ENCODE measurements around the gene DET1.
"Not testable (repeated sequence)": the region's sequence is repeated elsewhere in the genome, so short reads cannot be mapped to it uniquely, and the experiment has no call there.

The DET1 gene

GRCh38 chr15:88540350-88540749 lies 6.1 kb downstream of the DET1 start:
- not testable (repeated sequence) for ATAC-seq

GRCh38 chr15:88539441-88539840 lies 7.0 kb downstream of the DET1 start:
- ATAC-seq, result no peak

DNA sequence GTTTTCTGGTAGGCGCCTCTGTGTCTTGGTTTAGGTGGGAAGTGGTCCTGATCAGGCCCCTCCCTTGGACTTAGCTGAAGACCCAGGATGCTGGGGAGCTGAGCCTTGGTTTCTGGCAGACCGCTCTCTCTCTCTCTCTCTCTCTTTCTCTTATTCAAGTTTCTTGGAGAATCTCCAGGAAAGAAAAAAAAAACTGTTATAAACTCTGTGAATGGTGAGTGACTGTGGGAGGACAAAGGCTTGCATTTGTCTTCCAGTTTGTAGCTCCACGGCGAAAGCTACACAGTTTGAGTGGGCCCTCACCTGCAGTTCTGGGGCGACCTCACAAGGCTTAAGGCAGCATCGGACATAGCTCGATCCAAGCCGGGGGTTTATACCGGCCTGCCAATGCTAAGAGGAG lies 7.5 kb downstream of the DET1 start:
- no peak for ATAC-seq

DNA sequence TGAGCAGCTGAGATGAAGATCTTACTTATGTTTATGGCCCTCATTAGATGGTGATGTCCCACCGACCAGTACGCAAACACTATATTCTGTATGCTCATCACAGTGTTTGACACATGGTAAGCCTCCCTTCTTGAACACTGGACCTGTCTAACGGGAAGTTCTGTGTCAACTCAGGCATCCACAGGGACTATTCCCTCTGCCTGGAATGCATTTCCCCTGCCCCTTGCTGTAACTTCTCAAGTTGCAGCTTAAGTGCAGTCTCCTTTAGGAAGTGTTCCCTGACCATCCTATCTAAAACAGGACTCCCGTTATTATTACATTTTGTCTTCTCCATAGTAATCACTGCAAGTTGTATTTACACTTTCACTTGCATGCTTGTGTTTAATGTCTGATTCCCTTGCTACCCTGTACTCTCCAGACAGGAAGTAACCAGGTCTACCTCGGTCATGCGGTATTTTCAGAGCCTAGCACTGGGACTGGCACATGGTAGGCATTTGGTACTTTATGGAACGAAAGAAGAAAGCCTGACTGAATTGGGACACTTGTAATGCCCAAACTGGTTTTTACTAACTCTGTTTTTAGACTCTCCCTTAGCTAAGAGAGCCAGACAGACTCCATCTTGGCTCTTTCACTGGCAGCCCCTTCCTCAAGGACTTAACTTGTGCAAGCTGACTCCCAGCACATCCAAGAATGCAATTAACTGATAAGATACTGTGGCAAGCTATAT lies 8.7 kb downstream of the DET1 start:
- no peak for ATAC-seq

DNA sequence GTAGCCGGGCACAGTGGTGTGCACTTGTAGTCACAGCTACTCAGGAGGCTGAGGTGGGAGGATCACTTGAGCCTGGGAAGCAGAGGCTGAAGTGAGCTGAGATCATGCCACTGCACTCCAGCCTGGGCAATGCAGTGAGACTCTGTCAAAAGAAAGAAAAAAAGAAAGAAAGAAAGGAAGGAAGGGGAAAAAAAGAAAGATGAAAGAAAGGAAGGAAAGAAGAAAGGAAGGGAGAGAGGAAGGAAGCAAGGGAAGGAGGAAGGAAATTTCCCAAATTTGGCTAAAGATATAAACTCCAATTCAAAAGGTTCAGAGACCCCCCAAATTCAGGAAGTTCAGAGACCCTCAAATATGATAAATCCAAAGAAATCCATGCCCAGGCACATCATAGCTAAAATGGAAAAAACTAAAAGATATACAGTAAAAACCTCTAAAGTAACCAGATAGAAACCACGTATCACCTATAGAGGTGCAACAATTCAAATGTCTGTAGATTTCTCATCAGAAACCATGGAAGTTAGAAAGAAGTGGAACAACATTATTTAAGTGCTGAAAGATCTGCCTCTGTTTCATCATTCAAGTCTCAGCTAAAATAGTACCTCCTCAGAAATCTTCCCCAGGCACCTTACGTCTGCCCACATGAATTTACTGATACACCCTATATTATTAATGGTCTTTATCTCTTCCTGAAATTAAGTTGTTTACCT lies 10.7 kb downstream of the DET1 start:
- ATAC-seq, result no peak

- ATAC-seq, result no peak
These were observed 11.4 kb downstream of the DET1 start for GRCh38 chr15:88535100-88535499.

DNA sequence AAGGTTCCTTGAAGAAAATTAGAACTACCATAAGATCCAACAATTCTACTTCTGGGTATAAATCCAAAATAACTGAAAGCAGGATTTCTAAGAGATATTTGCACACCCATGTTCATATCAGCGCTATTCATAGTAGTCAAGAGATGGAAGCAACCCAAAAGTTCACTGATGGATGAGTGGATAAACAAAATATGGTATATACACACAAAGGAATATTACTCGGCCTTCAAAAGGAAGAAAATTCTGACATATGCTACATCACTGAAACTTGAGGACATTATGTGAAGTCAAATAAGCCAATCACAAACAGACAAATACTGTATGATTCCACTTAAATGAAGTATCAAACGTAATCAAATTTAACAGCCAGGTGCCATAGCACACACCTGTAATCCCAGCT lies 13.1 kb downstream of the DET1 start:
- no peak for ATAC-seq

GRCh38 chr15:88529021-88529630 lies 17.4 kb downstream of the DET1 start:
- ATAC-seq, result no peak

- no peak for ATAC-seq
These were observed 20.1 kb downstream of the DET1 start for GRCh38 chr15:88526247-88526879.

DNA sequence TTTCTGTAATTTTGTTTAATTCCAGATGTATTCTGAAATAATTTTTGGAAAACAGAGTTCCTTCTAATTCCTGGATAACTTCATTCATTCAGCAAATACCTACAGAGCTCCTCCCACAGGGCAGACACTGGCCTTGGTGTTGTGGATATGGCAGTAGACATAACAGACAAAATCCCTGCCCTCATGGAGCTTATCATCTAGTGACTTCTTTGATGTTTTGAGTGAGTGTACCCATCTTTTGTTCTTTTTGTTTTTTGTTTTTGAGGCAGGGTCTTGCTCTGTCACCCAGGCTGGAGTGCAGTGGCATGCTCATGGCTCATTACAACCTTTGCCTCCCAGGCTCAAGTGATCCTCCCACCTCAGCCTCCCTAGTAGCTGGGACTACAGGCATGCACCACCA lies 21.1 kb downstream of the DET1 start:
- ATAC-seq, result no peak

DNA sequence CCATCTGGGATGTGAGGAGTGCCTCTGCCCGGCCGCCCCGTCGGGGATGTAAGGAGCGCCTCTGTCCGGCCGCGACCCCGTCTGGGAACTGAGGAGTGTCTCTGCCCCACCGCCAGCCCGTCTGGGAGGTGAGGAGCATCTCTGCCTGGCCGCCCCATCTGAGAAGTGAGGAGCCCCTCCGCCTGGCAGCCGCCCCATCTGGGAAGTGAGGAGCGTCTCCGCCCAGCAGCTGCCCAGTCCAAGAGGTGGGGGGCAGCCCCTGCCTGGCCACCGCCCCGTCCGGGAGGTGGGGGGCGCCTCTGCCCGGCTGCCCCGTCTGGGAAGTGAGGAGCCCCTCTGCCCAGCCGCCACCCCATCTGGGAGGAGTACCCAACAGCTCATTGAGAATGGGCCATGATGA lies 22.4 kb downstream of the DET1 start:
- ATAC-seq, result not testable (repeated sequence)

GRCh38 chr15:88518903-88519302 lies 27.6 kb downstream of the DET1 start:
- ATAC-seq, result no peak

- ATAC-seq, result no peak
These were observed 33.3 kb downstream of the DET1 start for GRCh38 chr15:88513195-88513594.

- no peak for ATAC-seq
These were observed 33.9 kb downstream of the DET1 start for GRCh38 chr15:88512601-88513000.

DNA sequence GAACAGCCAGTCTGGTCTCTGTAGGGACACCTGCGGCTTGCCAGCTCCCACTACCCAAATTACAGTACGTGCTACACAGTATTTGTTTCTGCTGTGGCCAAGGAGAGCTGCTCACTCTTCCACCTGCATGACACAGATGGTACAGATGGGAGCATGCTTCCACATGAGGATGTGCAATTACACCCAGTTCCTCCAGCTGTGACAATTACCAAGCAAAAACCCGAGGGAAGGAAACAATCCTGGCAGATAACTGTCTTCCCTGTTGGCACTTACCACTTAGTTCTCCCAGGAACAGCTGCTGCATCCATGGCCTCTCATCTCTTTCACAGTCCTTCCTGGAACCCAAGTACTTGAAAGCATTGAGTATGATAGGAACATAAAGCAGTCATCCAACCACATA lies 34.4 kb downstream of the DET1 start:
- no peak for ATAC-seq

DNA sequence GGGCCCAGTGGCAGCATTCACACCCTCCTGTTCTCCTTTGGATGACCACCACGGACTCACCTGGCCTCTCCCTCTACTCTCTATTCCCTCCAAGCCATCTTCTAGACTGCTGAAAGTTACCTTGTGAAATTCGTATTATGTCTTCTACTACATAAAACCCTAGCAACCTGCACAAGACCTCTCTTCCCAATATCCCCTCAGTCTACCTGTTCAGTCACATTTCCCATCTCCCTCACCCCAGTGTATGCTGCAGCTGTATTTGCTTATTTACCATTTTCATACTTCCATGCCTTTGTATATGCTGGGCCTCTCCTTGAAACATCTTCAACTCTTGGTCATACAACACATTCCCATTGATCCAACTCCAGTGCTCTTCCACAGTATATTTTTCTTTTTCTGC lies 35.3 kb downstream of the DET1 start:
- no peak for ATAC-seq

GRCh38 chr15:88509964-88510363 lies 36.5 kb downstream of the DET1 start:
- no peak for ATAC-seq

DNA sequence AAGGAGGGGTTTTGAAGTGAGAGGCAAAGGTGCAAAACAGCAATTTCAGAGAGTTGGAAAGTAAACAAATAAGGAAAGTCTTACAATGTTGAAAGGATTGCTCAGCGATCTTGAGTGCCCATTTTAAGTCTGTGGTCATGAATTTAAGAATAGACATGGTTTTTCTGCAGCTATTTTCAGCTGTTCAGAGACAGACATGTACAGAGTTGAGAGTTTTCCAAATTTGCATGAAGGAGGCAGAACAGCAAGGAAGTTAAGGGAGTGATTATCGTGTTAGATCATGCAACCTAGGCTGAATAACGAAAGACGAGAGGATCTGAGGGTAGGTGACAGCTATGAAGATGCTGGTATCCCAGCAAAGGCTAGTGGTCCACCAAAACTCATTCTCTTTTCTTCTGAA lies 37.2 kb downstream of the DET1 start:
- no peak for ATAC-seq

- ATAC-seq, result no peak
These were observed 39.9 kb downstream of the DET1 start for GRCh38 chr15:88506628-88507027.

- no peak for ATAC-seq
These were observed 40.8 kb downstream of the DET1 start for GRCh38 chr15:88505721-88506120.

GRCh38 chr15:88504445-88504844 lies 42.0 kb downstream of the DET1 start:
- ATAC-seq, result no peak

GRCh38 chr15:88498996-88499395 lies 47.5 kb downstream of the DET1 start:
- ATAC-seq, result no peak

DNA sequence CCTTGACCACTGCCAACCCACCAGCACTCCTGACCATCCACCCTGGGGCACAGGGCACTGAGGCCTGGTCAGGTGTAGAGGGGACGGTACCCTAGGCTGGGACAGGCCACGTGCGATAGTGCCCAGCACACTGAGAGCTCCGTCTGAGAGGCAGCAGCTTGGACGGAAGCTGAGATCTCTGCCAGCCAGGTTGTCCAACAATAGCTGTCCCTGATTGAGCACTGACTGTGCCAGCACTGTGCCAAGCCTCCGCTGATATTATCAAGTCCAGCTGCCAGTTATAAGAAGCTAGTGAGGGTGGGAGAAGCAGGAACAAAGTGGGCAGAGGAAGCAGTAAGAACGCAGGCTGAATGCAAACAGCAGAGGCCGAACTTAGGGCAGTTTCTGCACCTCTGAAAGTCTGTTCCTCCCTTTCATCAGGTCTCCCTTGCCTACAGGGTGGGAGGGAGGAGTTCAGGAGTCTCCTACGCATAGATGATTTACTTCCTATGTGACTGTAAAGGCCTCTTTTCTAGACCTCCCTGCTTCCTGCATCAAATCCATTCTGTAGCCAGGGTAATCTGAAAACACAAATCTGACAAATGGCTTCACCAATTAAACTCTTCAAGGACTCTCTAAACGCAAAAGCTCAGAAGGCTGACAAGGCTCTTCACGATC lies 49.2 kb downstream of the DET1 start:
- ATAC-seq, result no peak

Measured in activated CD4-positive, CD25-positive, alpha-beta regulatory T cell treated with anti-CD3 and anti-CD28 coated beads, Interleukin-2, amount 50 U/mL, for 24 hours (primary cell).